ENCODE data around the gene MARCHF9.
A peak's percentile ranks its signal among the peaks of the same experiment; 100 is the strongest.

The MARCHF9 gene

GRCh38 chr12:57760347-57760982 lies 5.6 kb downstream of the MARCHF9 start:
- Mint-ChIP-seq H3K27ac (no peak overlapping the region), H3K4me1 (peaks cover 9% of the 10 kb centered on the region), H3K9me3 (peaks cover 4% of the 10 kb centered on the region), H3K4me3 (no peak overlapping the region), H3K27me3 (ENCODE audit: low read depth, poor library complexity) (peaks cover 95% of the 10 kb centered on the region), H3K36me3 (ENCODE audit: low read depth) (peaks cover 5% of the 10 kb centered on the region)
- TF ChIP-seq, protein P1, sequence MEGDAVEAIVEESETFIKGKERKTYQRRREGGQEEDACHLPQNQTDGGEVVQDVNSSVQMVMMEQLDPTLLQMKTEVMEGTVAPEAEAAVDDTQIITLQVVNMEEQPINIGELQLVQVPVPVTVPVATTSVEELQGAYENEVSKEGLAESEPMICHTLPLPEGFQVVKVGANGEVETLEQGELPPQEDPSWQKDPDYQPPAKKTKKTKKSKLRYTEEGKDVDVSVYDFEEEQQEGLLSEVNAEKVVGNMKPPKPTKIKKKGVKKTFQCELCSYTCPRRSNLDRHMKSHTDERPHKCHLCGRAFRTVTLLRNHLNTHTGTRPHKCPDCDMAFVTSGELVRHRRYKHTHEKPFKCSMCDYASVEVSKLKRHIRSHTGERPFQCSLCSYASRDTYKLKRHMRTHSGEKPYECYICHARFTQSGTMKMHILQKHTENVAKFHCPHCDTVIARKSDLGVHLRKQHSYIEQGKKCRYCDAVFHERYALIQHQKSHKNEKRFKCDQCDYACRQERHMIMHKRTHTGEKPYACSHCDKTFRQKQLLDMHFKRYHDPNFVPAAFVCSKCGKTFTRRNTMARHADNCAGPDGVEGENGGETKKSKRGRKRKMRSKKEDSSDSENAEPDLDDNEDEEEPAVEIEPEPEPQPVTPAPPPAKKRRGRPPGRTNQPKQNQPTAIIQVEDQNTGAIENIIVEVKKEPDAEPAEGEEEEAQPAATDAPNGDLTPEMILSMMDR (IDR thresholded peaks at IDR 0.05) = no peak
- peak; percentile 84 for DNase-seq

- Mint-ChIP-seq H3K9me3 (peaks cover 4% of the 10 kb centered on the region), H3K27ac (no peak overlapping the region), H3K36me3 (ENCODE audit: low read depth) (peaks cover 5% of the 10 kb centered on the region), H3K4me1 (peaks cover 8% of the 10 kb centered on the region), H3K4me3 (no peak overlapping the region), H3K27me3 (ENCODE audit: low read depth, poor library complexity) (peaks cover 98% of the 10 kb centered on the region)
- TF ChIP-seq, protein P1 (IDR thresholded peaks at IDR 0.05) = no peak
- DNase-seq = no peak
Measured at GRCh38 chr12:57761391-57761998, 6.6 kb downstream of the MARCHF9 start.

DNA sequence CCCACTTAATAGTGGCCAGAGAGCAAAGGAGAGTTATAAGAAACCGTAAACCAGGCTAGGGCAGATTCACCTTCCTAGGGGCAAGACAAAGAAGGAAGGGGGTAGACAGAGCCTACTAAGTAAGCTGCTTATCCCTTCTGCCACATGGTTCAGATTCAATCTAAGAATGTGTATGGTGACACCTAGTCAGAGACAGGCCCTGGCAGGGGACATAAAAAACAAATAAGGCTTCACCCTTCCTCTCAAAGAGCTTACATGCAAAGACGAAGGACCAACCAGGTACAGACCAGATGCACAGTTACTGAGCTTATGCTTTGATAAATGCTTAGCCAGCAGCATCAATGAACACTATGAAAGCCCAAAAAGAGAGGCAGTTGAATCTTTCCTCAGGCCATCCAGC lies 7.6 kb downstream of the MARCHF9 start:
- peaks cover 7% of the 10 kb centered on the region for H3K36me3 Mint-ChIP-seq (ENCODE audit: low read depth)
- TF ChIP-seq, protein P1 (IDR thresholded peaks at IDR 0.05) = no peak
- H3K4me1 Mint-ChIP-seq = peaks cover 14% of the 10 kb centered on the region
- no peak overlapping the region for H3K27ac Mint-ChIP-seq
- peaks cover 99% of the 10 kb centered on the region for H3K27me3 Mint-ChIP-seq (ENCODE audit: low read depth, poor library complexity)
- peaks cover 4% of the 10 kb centered on the region for H3K9me3 Mint-ChIP-seq
- H3K4me3 Mint-ChIP-seq = no peak overlapping the region
- no peak for DNase-seq

GRCh38 chr12:57763881-57764661 lies 9.2 kb downstream of the MARCHF9 start:
- Mint-ChIP-seq H3K36me3 (ENCODE audit: low read depth) (peaks cover 18% of the 10 kb centered on the region), H3K9me3 (peaks cover 4% of the 10 kb centered on the region), H3K4me3 (peak overlapping the region; percentile 35), H3K27me3 (ENCODE audit: low read depth, poor library complexity) (peaks cover 98% of the 10 kb centered on the region), H3K4me1 (peaks cover 16% of the 10 kb centered on the region), H3K27ac (no peak overlapping the region)
- TF ChIP-seq, protein P1 (IDR thresholded peaks at IDR 0.05) = no peak
- DNase-seq = no peak

DNA sequence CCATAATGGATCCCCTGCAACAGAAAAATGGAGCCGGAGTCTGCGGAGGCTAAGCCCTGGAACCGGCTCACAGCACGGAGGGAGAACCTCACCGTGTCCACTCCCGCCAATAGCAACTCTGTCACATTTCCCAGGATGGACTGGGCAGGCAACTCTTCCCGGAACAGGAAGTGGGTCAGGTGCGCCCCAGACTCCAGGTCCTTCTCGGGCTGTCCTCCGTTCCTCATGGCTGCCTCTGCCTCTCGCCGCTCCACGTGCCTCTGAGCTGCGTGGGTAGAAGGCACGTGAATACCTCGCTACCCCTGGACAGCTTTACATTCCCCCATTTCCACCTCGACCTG lies 9.7 kb downstream of the MARCHF9 start:
- Mint-ChIP-seq H3K27ac (no peak overlapping the region), H3K9me3 (peaks cover 4% of the 10 kb centered on the region), H3K27me3 (ENCODE audit: low read depth, poor library complexity) (peaks cover 95% of the 10 kb centered on the region), H3K4me3 (no peak overlapping the region), H3K36me3 (ENCODE audit: low read depth) (peaks cover 21% of the 10 kb centered on the region), H3K4me1 (peaks cover 17% of the 10 kb centered on the region)
- TF ChIP-seq, protein P1 (IDR thresholded peaks at IDR 0.05) = no peak
- DNase-seq = no peak

Data from nephron progenitor cell (in vitro differentiated cells).